Astrocyte (in vitro differentiated cells and primary cell): ENCODE measurements around the gene ADAM33.

ENCODE experiments used
- CTCF ChIP-seq: IDR thresholded peaks from 2 replicates; pipeline ENCODE4 v1.5.1; 2011; ENCODE audit warnings: low read depth, mild to moderate bottlenecking, inconsistent platforms, low read length, moderate library complexity; ENCODE audit not compliant: insufficient read depth
- EZH2 ChIP-seq: IDR thresholded peaks from 2 replicates; pipeline ENCODE4 v1.6.1; 2012; ENCODE audit warnings: mild to moderate bottlenecking, low read length, inconsistent platforms; ENCODE audit not compliant: insufficient read depth

- TF ChIP-seq CTCF (no peak), EZH2 (no peak)
Observed at GRCh38 chr20:3699037-3699436, 17.2 kb upstream of the ADAM33 start.
